ENCODE data around the gene SLC25A52. TPM values are rescaled to one million over a fixed set of nuclear protein-coding genes. Genes with fewer than 3 reads are reported as not detected.
"Not testable (repeated sequence)": the region's sequence is repeated elsewhere in the genome, so short reads cannot be mapped to it uniquely, and the experiment has no call there.

Gene SLC25A52
- total RNA-seq, 1 experiment from 2014 or later, result not detected

- DNase-seq (ENCODE audit: low read depth), result no peak
These were observed 20.5 kb downstream of the SLC25A52 start for GRCh38 chr18:31740180-31740579.

GRCh38 chr18:31739651-31740050, 21.0 kb downstream of the SLC25A52 start:
- DNase-seq (ENCODE audit: low read depth), result no peak

GRCh38 chr18:31738460-31739407, 21.9 kb downstream of the SLC25A52 start:
- DNase-seq (ENCODE audit: low read depth), result no peak

- DNase-seq (ENCODE audit: low read depth), result no peak
These were observed 24.1 kb downstream of the SLC25A52 start for GRCh38 chr18:31736630-31737029.

- DNase-seq (ENCODE audit: low read depth), result no peak
These were observed 29.1 kb downstream of the SLC25A52 start for GRCh38 chr18:31731628-31732027.

- DNase-seq (ENCODE audit: low read depth), result not testable (repeated sequence)
These were observed 31.5 kb downstream of the SLC25A52 start for GRCh38 chr18:31729196-31729595.

- DNase-seq (ENCODE audit: low read depth), result no peak
These were observed 36.5 kb downstream of the SLC25A52 start for GRCh38 chr18:31723990-31724711.

GRCh38 chr18:31723639-31723989, 37.1 kb downstream of the SLC25A52 start:
- no peak for DNase-seq (ENCODE audit: low read depth)

- DNase-seq (ENCODE audit: low read depth), result peak; percentile 45
These were observed 38.2 kb downstream of the SLC25A52 start for GRCh38 chr18:31722369-31722957.

- no peak for DNase-seq (ENCODE audit: low read depth)
These were observed 39.1 kb downstream of the SLC25A52 start for GRCh38 chr18:31721601-31722000.

GRCh38 chr18:31720867-31721266, 39.8 kb downstream of the SLC25A52 start:
- no peak for DNase-seq (ENCODE audit: low read depth)

GRCh38 chr18:31719363-31720006, 41.2 kb downstream of the SLC25A52 start:
- DNase-seq (ENCODE audit: low read depth), result no peak

GRCh38 chr18:31718386-31718785, 42.3 kb downstream of the SLC25A52 start:
- no peak for DNase-seq (ENCODE audit: low read depth)

GRCh38 chr18:31716362-31716761, 44.3 kb downstream of the SLC25A52 start:
- DNase-seq (ENCODE audit: low read depth), result no peak

GRCh38 chr18:31711365-31712172, 49.1 kb downstream of the SLC25A52 start:
- no peak for DNase-seq (ENCODE audit: low read depth)

- DNase-seq (ENCODE audit: low read depth), result no peak
These were observed 49.9 kb downstream of the SLC25A52 start for GRCh38 chr18:31710826-31711225.

Other genes with a start within 250 kb of the SLC25A52 start
- gene TTR, start 169.0 kb downstream of the SLC25A52 start, total RNA-seq (2014; rRNA removed; shearing (Covaris generic)), result not detected in 2 replicates
- 2.4 and 2.8 TPM in 2 replicates for gene B4GALT6, start 76.3 kb downstream of the SLC25A52 start, total RNA-seq (2014; rRNA removed; shearing (Covaris generic))
- 28.1 and 28.7 TPM in 2 replicates for gene TRAPPC8, start 182.2 kb upstream of the SLC25A52 start, total RNA-seq (2014; rRNA removed; shearing (Covaris generic))